Measurements from ENCODE around the gene ARMS2.

ARMS2 gene

GRCh38 chr10:122454603-122455080, at the start of gene ARMS2:
ARMS2 (plus strand) TSS chr10:122454653; CDS start chr10:122454728, 75 bp downstream.
- Histone ChIP-seq H3K27me3 (ENCODE audit: insufficient read depth, low read length) (no peaks in the 10 kb centered on the region), H3K4me1 (ENCODE audit: insufficient read depth, low read length) (peaks cover 16% of the 10 kb centered on the region), H3K9me3 (ENCODE audit: low read length) (no peaks in the 10 kb centered on the region), H3K36me3 (ENCODE audit: insufficient read depth, low read length) (no peaks in the 10 kb centered on the region), H2AFZ (ENCODE audit: low read depth, low read length) (peak within 1 kb of the TSS; percentile 29), H3K4me3 (ENCODE audit: low read length) (no peak within 1 kb of the TSS)

- Histone ChIP-seq H2AFZ (ENCODE audit: low read depth, low read length) (no peak overlapping the region), H3K4me3 (ENCODE audit: low read length) (no peak overlapping the region), H3K9me3 (ENCODE audit: low read length) (no peaks in the 10 kb centered on the region), H3K4me1 (ENCODE audit: insufficient read depth, low read length) (no peaks in the 10 kb centered on the region), H3K27me3 (ENCODE audit: insufficient read depth, low read length) (no peaks in the 10 kb centered on the region), H3K36me3 (ENCODE audit: insufficient read depth, low read length) (peaks cover 17% of the 10 kb centered on the region)
Measured at GRCh38 chr10:122407375-122408125, 46.9 kb upstream of the ARMS2 start.

DNA sequence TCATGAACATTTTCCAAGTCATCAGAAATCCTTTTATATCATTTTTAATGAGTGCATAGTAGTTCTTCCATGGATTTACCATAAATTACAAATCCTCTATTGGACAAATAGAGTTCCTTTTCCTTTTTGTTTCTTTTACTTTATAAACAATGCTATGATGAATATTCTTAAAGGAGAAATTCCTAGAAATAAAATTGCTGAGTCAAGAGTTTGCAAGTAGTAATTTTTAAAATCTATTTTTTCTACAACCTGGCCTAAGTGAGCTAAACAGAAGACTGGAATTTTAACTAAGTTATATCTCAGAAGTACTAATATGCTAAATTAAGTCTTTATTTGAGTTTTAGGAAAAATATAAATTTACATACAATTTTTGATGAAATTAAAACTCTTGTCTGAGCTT, 41.1 kb upstream of the ARMS2 start:
- H2AFZ ChIP-seq (ENCODE audit: low read depth, low read length), result no peak overlapping the region
- H3K9me3 ChIP-seq (ENCODE audit: low read length), result no peaks in the 10 kb centered on the region
- H3K27me3 ChIP-seq (ENCODE audit: insufficient read depth, low read length), result no peaks in the 10 kb centered on the region
- no peak overlapping the region for H3K4me3 ChIP-seq (ENCODE audit: low read length)
- peaks cover 11% of the 10 kb centered on the region for H3K36me3 ChIP-seq (ENCODE audit: insufficient read depth, low read length)
- no peaks in the 10 kb centered on the region for H3K4me1 ChIP-seq (ENCODE audit: insufficient read depth, low read length)

GRCh38 chr10:122417667-122418066, 36.8 kb upstream of the ARMS2 start:
- no peak overlapping the region for H3K4me3 ChIP-seq (ENCODE audit: low read length)

GRCh38 chr10:122419016-122419415, 35.4 kb upstream of the ARMS2 start:
- Histone ChIP-seq H3K27me3 (ENCODE audit: insufficient read depth, low read length) (no peaks in the 10 kb centered on the region), H2AFZ (ENCODE audit: low read depth, low read length) (no peak overlapping the region), H3K4me3 (ENCODE audit: low read length) (no peak overlapping the region), H3K36me3 (ENCODE audit: insufficient read depth, low read length) (peaks cover 8% of the 10 kb centered on the region), H3K4me1 (ENCODE audit: insufficient read depth, low read length) (peaks cover 13% of the 10 kb centered on the region), H3K9me3 (ENCODE audit: low read length) (no peaks in the 10 kb centered on the region)

More at GRCh38 chr10:122417667-122418066, 36.8 kb upstream of the ARMS2 start:
- Histone ChIP-seq H3K4me1 (ENCODE audit: insufficient read depth, low read length) (peaks cover 13% of the 10 kb centered on the region), H3K27me3 (ENCODE audit: insufficient read depth, low read length) (no peaks in the 10 kb centered on the region), H3K9me3 (ENCODE audit: low read length) (no peaks in the 10 kb centered on the region), H3K36me3 (ENCODE audit: insufficient read depth, low read length) (peaks cover 8% of the 10 kb centered on the region), H2AFZ (ENCODE audit: low read depth, low read length) (no peak overlapping the region)

GRCh38 chr10:122419876-122420623, 34.4 kb upstream of the ARMS2 start:
- Histone ChIP-seq H2AFZ (ENCODE audit: low read depth, low read length) (no peak overlapping the region), H3K4me3 (ENCODE audit: low read length) (no peak overlapping the region), H3K4me1 (ENCODE audit: insufficient read depth, low read length) (peaks cover 13% of the 10 kb centered on the region), H3K27me3 (ENCODE audit: insufficient read depth, low read length) (no peaks in the 10 kb centered on the region), H3K9me3 (ENCODE audit: low read length) (no peaks in the 10 kb centered on the region), H3K36me3 (ENCODE audit: insufficient read depth, low read length) (peaks cover 8% of the 10 kb centered on the region)

DNA sequence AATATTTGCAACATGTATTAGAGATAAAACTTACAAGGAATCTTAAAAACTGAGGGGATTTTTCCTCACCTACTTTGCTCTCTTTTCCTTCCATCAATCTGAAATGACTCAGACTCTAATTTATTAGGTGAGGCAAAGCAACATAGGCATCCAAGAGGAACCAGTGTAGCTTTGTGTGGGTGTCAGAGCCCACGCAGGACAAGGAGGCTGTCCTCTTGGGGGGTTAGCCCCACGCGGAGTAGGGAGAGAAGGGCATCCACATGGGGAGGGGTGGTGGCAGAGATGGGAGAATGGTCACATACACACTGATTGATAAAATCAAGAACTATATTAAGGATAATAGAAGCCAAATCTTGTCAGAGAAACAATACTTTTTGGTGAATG, 33.8 kb upstream of the ARMS2 start:
- no peaks in the 10 kb centered on the region for H3K27me3 ChIP-seq (ENCODE audit: insufficient read depth, low read length)
- no peak overlapping the region for H2AFZ ChIP-seq (ENCODE audit: low read depth, low read length)
- no peak overlapping the region for H3K4me3 ChIP-seq (ENCODE audit: low read length)
- H3K4me1 ChIP-seq (ENCODE audit: insufficient read depth, low read length), result peaks cover 13% of the 10 kb centered on the region
- no peaks in the 10 kb centered on the region for H3K9me3 ChIP-seq (ENCODE audit: low read length)
- H3K36me3 ChIP-seq (ENCODE audit: insufficient read depth, low read length), result peaks cover 8% of the 10 kb centered on the region

DNA sequence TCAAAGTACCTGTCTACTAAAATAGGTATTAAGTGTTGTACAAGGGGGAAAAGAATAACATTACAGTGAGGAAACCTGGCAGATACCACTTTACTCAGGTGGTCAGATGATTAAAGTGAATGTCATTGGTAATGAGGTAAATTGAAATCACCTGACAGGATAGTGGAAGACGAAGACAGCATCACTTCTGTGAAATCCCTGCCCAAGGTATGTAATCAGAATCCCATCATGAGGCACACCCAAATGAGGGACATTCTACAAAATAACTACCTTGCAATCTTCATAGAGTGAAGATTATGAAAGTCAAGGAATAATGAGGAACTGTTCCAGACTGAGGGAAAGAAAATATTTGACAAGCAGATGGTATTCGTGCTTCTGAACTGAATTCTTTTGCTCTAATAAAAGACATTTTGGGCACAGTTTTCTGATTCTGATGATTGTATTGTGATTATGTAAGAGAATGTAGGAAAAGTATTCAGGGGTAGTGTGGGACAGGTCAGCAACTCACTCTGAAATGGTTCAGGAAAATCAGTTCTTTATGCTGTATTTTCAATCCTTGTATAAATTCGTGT, 33.3 kb upstream of the ARMS2 start:
- Histone ChIP-seq H3K4me3 (ENCODE audit: low read length) (no peak overlapping the region), H3K9me3 (ENCODE audit: low read length) (no peaks in the 10 kb centered on the region), H3K27me3 (ENCODE audit: insufficient read depth, low read length) (no peaks in the 10 kb centered on the region), H3K4me1 (ENCODE audit: insufficient read depth, low read length) (peaks cover 13% of the 10 kb centered on the region), H2AFZ (ENCODE audit: low read depth, low read length) (no peak overlapping the region), H3K36me3 (ENCODE audit: insufficient read depth, low read length) (peaks cover 4% of the 10 kb centered on the region)

DNA sequence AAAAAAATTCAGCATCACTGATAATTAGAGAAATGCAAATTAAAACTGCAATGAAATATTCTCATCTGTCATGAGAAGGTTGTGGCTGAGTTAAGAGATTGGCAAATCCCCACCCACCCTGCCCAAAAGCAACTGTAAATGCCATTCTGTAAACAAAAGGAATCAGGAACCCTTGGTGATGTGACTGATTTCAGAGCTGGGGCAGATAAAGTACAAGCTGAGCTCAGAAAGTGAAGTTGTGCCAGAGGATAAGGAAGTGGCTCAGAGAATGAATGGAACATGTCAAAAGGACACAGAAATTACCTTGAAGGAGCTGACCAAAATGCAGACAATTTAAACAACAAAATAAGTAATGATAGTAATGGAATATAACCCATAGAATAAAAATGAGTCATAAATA, 32.7 kb upstream of the ARMS2 start:
- Histone ChIP-seq H2AFZ (ENCODE audit: low read depth, low read length) (no peak overlapping the region), H3K27me3 (ENCODE audit: insufficient read depth, low read length) (no peaks in the 10 kb centered on the region), H3K9me3 (ENCODE audit: low read length) (no peaks in the 10 kb centered on the region), H3K4me1 (ENCODE audit: insufficient read depth, low read length) (peaks cover 13% of the 10 kb centered on the region), H3K36me3 (ENCODE audit: insufficient read depth, low read length) (peaks cover 2% of the 10 kb centered on the region), H3K4me3 (ENCODE audit: low read length) (no peak overlapping the region)

- peaks cover 13% of the 10 kb centered on the region for H3K4me1 ChIP-seq (ENCODE audit: insufficient read depth, low read length)
Measured at GRCh38 chr10:122422266-122422989, 32.0 kb upstream of the ARMS2 start.

DNA sequence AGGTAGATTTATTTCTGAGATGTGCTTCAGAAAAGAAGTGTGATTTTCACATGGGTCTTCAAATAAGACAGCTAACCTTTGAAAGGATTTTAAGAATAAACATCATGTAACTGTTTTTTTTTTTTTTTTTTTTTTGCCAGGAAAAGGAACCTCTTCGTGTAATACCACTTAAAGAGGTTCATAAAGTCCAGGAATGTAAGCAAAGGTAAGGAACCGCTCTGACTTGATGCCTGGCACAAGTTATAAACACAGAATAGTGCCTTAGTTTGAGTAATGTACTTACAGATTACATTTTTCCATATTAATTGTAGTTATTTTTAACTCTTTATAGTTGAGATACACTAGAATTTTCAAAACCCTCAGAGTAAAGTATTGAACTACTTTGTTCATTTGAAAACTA, 30.4 kb upstream of the ARMS2 start:
- Histone ChIP-seq H3K4me3 (ENCODE audit: low read length) (no peak overlapping the region), H3K9me3 (ENCODE audit: low read length) (no peaks in the 10 kb centered on the region), H3K36me3 (ENCODE audit: insufficient read depth, low read length) (peaks cover 2% of the 10 kb centered on the region), H3K4me1 (ENCODE audit: insufficient read depth, low read length) (peaks cover 6% of the 10 kb centered on the region), H2AFZ (ENCODE audit: low read depth, low read length) (no peak overlapping the region), H3K27me3 (ENCODE audit: insufficient read depth, low read length) (no peaks in the 10 kb centered on the region)

More at GRCh38 chr10:122422266-122422989, 32.0 kb upstream of the ARMS2 start:
- Histone ChIP-seq H3K36me3 (ENCODE audit: insufficient read depth, low read length) (peaks cover 2% of the 10 kb centered on the region), H3K4me3 (ENCODE audit: low read length) (no peak overlapping the region), H2AFZ (ENCODE audit: low read depth, low read length) (no peak overlapping the region), H3K27me3 (ENCODE audit: insufficient read depth, low read length) (no peaks in the 10 kb centered on the region), H3K9me3 (ENCODE audit: low read length) (no peaks in the 10 kb centered on the region)

DNA sequence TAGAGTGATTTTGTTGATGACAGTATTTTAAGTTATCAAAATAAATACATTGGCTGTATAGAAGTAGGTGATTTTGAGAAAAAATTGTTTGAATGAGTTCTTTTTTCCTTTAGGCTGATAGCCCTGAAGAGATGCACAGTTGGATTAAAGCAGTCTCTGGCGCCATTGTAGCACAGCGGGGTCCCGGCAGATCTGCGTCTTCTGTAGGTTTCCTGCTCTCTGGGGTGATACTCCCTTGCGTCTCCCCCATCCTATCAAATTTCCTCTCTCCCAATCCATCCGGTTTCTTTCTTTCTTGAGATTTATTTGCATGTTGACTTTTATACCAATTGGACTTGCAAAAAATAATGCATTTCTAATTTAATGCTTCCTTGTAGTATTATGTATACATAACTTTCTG, 27.6 kb upstream of the ARMS2 start:
- Histone ChIP-seq H3K36me3 (ENCODE audit: insufficient read depth, low read length) (peaks cover 5% of the 10 kb centered on the region), H3K27me3 (ENCODE audit: insufficient read depth, low read length) (no peaks in the 10 kb centered on the region), H3K4me3 (ENCODE audit: low read length) (no peak overlapping the region), H3K9me3 (ENCODE audit: low read length) (no peaks in the 10 kb centered on the region), H2AFZ (ENCODE audit: low read depth, low read length) (no peak overlapping the region), H3K4me1 (ENCODE audit: insufficient read depth, low read length) (no peaks in the 10 kb centered on the region)

DNA sequence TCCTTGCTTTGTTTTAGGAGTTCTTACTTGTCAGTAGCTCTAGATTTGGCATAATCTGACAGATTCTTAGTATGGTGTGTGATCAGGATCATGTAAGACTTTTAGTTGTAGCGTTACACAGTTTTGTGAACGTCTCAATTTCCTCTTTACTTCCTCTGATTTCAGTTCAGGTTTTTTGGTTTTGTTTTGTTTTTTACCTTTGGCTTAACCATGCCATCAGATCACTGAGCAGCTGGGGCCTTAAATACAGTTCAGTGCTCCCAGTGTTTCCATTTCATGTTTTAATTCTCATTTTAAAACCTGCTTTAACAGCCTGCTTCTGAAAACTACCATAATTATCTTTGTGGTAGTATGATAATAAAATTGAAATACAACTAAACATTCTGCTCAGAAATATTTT, 27.2 kb upstream of the ARMS2 start:
- Histone ChIP-seq H3K36me3 (ENCODE audit: insufficient read depth, low read length) (peaks cover 5% of the 10 kb centered on the region), H3K4me3 (ENCODE audit: low read length) (no peak overlapping the region), H3K9me3 (ENCODE audit: low read length) (no peaks in the 10 kb centered on the region), H3K27me3 (ENCODE audit: insufficient read depth, low read length) (no peaks in the 10 kb centered on the region), H3K4me1 (ENCODE audit: insufficient read depth, low read length) (no peaks in the 10 kb centered on the region), H2AFZ (ENCODE audit: low read depth, low read length) (no peak overlapping the region)

Measured in neuron (in vitro differentiated cells).